GM21619 (cell line): ENCODE measurements around the gene CHD6.

ENCODE experiments used
- ATAC-seq: cut with Tn5 transposase; IDR thresholded peaks from one replicate; pipeline ENCODE4 v1.9.1; 2021; ENCODE audit not compliant: unreplicated experiment

The CHD6 gene, protein sequence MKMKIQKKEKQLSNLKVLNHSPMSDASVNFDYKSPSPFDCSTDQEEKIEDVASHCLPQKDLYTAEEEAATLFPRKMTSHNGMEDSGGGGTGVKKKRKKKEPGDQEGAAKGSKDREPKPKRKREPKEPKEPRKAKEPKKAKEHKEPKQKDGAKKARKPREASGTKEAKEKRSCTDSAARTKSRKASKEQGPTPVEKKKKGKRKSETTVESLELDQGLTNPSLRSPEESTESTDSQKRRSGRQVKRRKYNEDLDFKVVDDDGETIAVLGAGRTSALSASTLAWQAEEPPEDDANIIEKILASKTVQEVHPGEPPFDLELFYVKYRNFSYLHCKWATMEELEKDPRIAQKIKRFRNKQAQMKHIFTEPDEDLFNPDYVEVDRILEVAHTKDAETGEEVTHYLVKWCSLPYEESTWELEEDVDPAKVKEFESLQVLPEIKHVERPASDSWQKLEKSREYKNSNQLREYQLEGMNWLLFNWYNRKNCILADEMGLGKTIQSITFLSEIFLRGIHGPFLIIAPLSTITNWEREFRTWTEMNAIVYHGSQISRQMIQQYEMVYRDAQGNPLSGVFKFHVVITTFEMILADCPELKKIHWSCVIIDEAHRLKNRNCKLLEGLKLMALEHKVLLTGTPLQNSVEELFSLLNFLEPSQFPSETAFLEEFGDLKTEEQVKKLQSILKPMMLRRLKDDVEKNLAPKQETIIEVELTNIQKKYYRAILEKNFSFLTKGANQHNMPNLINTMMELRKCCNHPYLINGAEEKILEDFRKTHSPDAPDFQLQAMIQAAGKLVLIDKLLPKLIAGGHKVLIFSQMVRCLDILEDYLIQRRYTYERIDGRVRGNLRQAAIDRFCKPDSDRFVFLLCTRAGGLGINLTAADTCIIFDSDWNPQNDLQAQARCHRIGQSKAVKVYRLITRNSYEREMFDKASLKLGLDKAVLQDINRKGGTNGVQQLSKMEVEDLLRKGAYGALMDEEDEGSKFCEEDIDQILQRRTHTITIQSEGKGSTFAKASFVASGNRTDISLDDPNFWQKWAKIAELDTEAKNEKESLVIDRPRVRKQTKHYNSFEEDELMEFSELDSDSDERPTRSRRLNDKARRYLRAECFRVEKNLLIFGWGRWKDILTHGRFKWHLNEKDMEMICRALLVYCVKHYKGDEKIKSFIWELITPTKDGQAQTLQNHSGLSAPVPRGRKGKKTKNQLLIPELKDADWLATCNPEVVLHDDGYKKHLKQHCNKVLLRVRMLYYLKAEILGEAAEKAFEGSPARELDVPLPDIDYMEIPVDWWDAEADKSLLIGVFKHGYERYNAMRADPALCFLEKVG (N-terminal part only)

DNA sequence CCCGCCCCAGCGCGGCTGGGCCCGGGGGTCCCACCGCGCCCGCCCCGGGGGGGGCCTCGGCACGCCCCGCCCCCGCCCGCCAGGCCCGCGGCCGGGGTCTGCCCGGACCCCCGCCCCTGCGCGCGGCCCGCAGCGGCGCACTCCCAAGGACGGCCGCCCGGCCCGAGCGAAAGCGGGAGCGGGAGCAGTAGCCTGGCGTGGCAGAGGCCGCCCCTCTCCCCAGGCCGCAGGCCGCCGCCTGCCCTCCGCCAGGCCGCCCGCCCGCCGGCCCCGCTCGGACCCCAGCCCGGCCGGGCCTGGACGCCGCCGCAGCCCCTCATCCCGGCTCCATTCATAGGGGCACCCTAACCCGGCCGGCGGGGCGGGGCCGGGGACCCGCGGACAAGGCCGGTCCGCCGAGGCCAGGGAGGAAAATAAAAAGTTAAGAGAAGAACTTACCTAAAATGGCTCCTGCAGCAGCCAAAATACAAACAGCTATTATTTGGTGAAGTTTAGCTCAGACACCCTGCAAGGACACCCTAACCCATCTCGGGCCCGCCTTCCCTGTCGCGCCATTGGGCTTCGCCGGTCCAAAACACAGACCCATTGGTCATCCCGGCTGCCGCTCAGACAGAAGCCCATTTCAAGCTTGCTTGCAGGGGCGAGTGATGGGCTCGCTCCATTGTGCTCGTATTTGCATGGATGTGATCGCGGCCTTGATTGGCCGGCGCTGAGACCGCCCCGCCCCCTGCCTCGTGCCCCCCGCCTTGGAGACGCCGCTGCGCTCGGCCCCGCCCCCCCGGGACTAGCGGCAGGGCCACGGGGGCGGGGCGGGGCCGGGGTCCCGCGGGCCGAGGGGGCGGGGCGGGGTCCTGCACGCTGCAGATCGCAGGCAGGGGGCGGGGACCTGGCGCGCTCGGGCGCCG lies at the start of gene CHD6:
TSS of gene CHD6 (minus strand) at position 476 of the 905 bp plus-strand sequence. CDS start 67,040 bp downstream, outside the sequence.
- ATAC-seq = peak; percentile 99

DNA sequence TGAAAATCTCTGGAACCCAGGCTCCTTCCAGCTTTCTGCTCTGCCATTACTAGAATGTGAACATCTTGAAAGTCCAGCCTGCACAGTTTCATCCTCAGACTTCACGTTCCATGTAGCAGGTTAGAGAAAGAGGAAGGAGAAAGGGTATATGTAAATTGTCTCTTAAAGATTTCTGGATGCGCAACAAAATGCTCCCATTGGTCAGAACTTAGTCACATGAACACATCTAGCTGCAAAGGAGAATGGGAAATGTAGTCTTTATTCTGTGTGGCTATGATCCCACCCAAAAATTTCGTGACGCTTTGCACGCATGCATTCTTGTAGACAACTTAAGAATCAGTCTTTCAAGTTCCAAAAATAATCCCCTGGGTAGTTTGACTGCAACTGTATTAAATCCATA lies 46.4 kb upstream of the CHD6 start:
- peak; percentile 57 for ATAC-seq

DNA sequence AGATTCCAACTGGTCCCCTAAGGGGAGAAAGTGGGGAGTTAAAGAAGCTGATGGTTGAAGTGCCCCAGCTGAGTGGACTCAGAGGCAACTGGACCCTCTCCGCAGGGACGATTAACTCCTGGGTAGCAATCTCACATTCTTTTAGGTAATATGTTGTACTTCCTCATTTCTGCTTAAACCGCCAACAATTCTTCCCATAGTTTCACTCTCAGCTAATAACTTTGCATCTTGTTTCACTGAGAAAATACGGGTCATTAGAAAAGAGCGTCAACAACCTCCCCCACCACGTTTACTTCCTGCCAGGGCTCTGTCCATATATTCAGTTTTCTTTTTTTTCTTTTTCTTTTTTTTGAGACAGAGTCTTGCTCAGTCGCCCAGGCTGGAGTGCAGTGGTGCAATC lies 39.5 kb upstream of the CHD6 start:
- no peak for ATAC-seq

DNA sequence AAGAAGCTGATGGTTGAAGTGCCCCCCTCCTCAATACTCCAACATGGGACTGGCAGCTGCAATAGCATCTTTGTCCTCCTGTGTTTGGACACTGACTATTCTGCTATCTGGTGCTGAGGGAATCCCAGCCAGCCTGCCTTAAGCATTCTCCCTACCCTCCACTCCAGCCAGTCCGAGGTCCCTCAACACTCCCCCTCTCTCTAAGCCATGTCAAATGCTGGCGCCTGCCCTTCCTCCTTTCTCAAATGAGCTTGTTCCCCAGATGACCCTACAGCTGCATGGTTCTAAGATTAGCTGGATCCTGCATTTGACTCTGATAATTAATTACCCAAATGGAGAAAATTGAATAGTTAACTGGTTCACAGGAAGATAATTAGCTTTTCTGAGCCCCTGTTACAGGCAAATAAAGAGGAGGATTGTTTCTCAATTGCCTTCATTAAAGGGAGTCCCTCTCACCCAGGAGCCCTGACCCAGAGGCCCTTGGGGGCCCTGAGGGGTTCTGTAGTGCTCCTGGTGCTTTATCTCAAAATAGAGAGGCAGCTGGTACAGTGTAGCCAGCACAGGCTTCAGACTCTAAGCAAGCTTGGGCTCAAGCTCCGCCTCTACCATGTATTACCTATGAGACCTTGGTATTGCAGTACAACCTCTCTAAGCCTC lies 37.9 kb upstream of the CHD6 start:
- ATAC-seq = no peak

DNA sequence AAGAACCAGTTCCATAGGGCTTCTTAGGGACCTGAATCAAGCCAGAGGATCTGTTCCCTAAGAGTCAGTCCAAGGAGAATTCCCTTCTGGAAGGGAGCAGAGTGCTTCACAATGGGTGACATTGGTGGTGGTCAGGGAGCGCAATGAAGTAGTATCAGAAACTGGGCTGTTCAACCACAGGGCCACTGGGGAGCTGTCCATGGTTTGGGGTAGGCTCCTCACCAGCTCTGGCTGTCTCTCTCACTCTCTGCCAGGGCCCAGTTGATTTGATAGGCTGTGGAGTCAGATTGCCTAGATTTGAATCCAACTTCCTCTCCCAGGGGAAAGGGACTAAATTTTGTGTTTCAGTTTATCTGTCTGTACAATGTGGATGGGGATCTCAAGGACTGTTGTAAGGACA lies 36.7 kb upstream of the CHD6 start:
- no peak for ATAC-seq

DNA sequence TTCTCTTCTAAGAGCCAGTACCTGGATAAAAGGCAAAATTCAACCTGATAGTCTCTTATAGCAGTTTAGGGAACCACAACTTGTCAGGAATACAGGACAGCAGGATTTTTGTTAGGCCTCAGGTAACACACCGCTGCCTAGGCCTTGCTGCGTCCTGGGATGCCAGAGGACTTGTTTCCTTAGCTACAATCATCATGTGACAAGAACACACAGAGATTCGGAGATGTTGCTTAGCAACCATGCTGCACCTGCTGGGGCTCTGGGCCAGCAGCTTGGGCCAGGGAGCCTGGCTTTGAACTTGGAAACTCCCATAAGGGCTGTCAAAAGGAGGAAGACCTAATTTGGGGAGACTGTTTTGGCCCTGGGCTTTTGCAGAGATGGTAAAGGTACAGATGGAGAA lies 36.1 kb upstream of the CHD6 start:
- no peak for ATAC-seq

DNA sequence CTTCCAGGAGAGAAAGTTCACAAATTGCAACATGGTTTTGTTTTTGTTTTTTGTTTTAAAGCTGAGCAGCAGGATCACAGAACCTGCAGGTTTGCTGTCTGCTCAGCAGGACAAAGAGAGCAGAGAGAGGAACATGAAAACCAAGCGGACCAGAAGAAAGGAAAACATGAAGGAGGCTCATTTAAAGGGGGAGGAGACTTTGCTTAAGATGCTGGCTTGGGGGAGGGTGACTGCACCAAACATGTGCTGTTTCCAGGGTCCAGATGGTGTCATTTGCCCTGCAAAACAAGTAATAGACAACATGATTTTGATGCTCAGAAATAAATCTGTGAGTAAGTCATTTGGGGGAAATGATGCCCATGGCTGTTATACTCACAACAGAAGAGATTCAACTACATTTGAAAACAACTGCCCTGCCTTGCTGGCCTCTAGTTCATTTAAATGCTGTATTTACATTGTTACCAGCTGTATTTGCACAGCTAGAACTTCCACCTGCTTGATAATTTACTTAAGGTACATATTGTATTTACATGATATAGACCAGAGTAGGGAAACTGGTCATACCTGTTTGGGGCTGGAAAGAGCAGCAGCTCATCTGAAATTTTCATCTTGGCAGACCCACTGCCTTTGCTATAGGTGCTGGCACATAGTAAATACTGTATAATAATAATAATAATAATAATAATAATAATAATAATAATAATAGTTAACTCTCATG lies 32.2 kb upstream of the CHD6 start:
- no peak for ATAC-seq

DNA sequence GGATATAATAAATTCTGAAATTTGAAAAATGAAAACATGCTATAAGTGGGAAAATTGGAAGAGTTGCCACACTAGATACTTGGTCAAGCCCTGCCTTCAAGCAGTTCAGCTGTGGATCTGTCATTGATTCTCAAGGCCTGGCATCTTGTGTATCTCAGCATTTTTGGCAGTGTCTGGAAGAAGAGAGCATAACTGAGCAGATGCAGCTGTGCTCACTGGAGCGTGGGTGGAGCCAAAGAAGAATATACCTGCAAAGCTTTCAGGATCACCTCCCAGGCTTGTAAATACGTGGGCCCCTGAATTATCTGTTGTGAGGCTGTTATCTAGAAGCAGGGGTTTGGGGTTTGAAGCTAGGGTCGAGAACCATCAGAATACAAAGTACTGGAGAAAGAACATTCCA lies 31.3 kb upstream of the CHD6 start:
- no peak for ATAC-seq

DNA sequence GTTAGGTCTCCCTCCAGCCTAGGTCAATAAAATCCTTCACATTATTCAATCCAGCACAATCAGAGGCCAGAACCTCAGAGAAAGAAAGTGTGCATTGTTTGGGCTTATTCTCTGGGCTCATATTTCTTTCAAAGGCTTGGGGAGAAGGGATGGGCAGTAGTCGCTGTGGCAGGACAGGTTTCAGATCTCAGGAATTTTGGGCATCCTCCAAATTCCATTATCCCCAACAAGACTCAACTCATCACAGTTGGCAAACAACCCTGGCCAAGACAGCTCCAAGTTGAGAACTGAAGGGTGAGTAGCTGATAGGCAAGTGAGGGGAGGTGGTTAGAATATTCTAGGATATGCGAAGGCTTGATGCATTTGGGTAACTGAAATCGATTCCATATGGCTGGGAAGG lies 27.2 kb upstream of the CHD6 start:
- ATAC-seq = no peak

DNA sequence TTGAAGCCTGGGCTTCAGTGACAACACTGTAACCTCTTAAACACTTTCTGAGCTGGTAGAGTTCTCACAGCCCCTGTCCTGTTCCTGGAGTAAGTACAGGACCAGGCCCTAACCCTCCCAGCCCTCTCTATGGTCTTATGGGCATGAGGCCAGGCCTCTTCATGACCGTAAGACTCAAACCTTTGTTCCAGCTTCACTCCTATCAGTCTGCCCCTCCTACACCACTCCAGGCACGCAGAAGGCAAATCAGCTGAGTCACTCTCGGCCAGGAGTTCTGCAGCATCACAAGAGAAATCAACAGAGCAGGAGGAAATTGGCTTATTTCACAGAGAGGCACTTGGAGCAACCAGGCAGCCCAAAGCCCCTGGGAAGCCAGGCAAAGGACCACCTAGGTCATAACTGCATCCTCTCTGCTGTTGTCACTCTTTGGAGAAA lies 25.3 kb upstream of the CHD6 start:
- ATAC-seq = no peak

DNA sequence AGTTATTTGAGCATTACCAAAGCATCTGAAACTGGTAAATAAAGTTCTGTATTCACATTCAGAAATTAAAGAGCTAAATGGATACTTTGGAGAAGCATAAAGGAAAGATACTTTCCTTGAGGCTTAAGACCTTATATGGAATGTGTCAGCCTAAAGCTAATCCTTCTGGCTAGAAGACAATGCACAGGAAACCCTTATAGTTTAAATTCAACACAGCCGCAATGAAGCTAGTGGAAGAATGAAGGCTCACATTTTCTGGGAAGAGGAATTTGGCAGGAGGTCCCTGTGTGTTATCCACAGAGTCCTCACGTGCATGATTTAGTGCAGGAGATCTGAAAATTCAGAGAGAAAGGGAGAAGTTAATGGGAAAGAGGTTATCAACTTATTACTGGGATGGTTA lies 21.5 kb upstream of the CHD6 start:
- no peak for ATAC-seq

DNA sequence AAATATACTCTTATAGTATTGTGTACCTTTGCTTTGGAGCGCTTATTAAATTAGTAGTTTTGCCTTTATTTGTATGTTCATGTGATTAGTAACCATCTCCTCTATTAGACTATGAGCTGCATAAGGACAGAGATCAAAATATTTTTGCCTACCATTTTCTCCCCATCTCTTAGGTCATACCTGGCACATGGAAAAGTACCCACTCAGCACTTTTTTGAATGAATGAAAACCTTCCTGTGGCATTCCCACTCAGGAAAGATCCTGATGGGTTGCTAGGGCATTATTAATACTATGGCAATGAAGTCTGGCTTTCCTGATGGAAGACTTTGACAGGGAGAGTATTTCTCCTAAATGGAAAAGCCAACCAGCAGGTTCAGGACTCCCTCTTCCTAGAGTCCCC lies 20.3 kb upstream of the CHD6 start:
- ATAC-seq = no peak

DNA sequence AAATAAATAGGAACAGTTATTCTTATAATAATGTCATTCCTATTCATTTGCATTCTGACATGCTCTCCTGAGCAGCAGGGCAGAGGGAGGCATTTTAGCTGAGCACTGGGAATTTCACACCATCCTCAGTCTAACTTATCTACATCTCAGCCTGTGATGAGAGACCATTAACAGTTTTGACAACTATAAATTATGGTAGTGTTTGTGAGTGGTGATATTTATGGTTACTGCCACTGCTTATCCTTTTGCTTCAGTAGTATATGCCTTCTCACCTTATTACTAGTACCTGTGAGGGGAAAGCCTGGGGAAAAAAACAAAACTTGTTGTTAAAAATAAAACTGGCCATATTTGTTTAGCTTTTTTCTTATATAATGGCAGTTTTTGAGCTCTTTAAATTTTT lies 17.0 kb upstream of the CHD6 start:
- ATAC-seq = no peak

DNA sequence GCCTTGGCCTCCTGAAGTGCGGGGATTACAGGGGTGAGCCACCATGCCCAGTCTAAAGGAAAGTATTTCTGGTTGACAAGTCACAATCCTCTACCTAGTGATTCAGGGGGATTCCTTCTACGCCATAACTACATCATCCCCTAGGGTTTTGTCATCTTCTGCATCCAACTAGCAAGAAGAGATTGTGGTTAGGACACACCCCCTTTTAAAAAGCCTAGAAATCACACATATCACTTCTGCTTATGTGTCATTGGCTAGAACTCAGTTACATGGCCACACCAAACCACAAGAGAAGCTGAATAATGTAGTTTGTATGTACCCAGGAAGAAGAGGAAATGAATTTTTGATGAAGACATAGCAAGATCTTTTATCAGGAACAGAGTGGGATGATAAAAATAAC lies 14.7 kb upstream of the CHD6 start:
- no peak for ATAC-seq

DNA sequence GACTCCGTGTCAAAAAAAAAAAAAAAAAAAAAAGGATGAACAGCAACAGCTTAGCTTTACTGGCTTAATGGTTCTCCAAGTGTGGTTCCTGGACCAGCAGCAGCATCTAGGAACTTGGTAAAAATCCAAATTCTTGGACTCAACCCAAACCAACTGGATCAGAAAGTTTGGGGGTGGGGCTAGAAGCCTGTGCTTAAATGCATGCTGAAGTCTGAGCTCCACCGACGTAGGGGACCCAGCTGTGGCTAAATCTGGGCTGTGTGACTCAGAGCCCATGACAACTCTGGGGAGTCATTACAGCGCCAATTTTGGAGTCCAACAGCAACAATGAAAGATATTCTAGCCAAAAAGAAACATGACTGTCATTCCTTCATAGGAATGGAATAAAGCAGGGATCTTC lies 13.6 kb upstream of the CHD6 start:
- no peak for ATAC-seq

DNA sequence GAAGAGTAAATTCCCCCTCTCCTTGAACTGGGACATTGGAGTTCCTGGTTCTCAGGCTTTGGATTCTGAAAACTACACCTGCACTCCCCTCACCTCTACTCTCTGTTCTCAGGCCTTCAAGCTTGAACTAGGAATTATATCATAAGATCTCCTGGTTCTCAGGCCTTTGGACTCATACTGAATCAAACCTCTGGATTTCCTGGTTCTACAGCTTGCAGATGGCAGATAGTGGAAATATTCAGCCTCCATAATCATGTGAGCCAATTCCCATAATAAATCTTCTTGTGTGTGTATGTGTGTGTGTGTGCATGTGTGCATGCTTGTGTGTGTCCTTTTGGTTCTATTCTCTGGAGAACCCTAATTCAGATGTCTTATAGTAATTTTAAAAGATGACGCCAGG lies 12.7 kb upstream of the CHD6 start:
- ATAC-seq = no peak

DNA sequence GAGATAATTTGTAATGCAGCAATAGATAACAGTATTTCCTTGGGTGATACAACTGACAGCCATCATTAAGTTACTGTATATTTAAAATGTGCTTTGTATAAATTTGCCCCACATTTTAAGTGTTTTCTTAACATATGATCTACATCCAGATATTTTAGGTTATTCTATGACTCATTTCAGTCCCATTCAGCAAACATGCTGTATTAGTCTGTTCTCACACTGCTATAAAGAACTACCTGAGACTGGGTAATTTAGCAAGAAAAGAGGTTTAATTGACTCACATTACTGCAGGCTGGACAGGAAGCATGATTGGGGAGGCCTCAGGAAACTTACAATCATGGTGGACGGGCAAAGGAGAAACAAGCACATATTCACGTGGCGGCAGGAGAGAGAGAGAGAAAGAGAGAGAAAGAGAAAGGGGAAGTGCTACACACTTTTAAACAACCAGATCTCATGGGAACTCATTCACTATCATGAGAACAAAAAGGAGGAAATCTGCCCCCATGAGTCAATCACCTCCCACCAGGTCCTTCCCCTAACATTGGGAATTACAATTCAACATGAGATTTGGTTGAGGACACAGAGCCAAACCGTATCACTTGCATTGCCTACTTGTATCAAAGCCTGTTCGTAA lies 9.6 kb upstream of the CHD6 start:
- ATAC-seq = no peak

DNA sequence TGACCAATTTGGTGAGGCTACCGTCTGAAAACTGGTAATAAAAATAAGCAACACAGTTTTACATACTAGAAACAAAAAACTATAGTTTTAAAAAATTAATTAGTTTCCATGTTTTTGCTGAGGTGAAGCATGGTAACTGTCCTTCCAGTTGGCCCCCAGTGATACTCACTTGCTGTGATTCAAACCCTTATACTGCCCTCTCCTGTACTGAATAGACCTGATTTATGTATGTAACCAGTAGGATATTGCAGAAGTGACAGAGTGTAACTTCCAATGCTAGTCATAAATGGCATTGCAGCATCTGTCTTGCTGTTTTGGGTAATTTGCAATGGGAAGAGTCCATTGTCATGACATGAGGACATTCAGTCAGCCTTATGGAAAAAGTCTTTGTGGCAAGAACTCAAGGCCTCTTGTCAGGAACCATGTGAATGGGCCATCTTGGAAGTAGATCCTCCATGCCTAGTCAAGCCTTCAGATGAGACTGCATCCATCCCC lies 8.9 kb upstream of the CHD6 start:
- no peak for ATAC-seq
